ENCODE results near the gene FRYL.

The FRYL gene

GRCh38 chr4:48664938-48665337 is 115.1 kb downstream of the FRYL start:
- H3K4me3 ChIP-seq (ENCODE audit: low read depth, low read length) = no peak overlapping the region
- H3K36me3 ChIP-seq (ENCODE audit: control insufficient read depth, insufficient read depth, low read length) = no peaks in the 10 kb centered on the region
- no peaks in the 10 kb centered on the region for H3K9me3 ChIP-seq (ENCODE audit: control insufficient read depth, insufficient read depth, low read length)
- no peak overlapping the region for H3K9ac ChIP-seq (ENCODE audit: low read depth, low read length)
- no peaks in the 10 kb centered on the region for H3K27me3 ChIP-seq (ENCODE audit: control insufficient read depth, insufficient read depth, low read length)
- no peaks in the 10 kb centered on the region for H3K4me1 ChIP-seq (ENCODE audit: control insufficient read depth, insufficient read depth, low read length)

GRCh38 chr4:48661391-48661790 is 118.7 kb downstream of the FRYL start:
- H3K27me3 ChIP-seq (ENCODE audit: control insufficient read depth, insufficient read depth, low read length) = no peaks in the 10 kb centered on the region
- no peak overlapping the region for H3K4me3 ChIP-seq (ENCODE audit: low read depth, low read length)
- no peaks in the 10 kb centered on the region for H3K36me3 ChIP-seq (ENCODE audit: control insufficient read depth, insufficient read depth, low read length)
- no peaks in the 10 kb centered on the region for H3K9me3 ChIP-seq (ENCODE audit: control insufficient read depth, insufficient read depth, low read length)
- H3K4me1 ChIP-seq (ENCODE audit: control insufficient read depth, insufficient read depth, low read length) = no peaks in the 10 kb centered on the region
- H3K9ac ChIP-seq (ENCODE audit: low read depth, low read length) = no peak overlapping the region

GRCh38 chr4:48660347-48660746 is 119.7 kb downstream of the FRYL start:
- Histone ChIP-seq H3K36me3 (ENCODE audit: control insufficient read depth, insufficient read depth, low read length) (no peaks in the 10 kb centered on the region), H3K4me1 (ENCODE audit: control insufficient read depth, insufficient read depth, low read length) (no peaks in the 10 kb centered on the region), H3K9ac (ENCODE audit: low read depth, low read length) (no peak overlapping the region), H3K4me3 (ENCODE audit: low read depth, low read length) (no peak overlapping the region), H3K27me3 (ENCODE audit: control insufficient read depth, insufficient read depth, low read length) (no peaks in the 10 kb centered on the region), H3K9me3 (ENCODE audit: control insufficient read depth, insufficient read depth, low read length) (no peaks in the 10 kb centered on the region)

- Histone ChIP-seq H3K9ac (ENCODE audit: low read depth, low read length) (no peak overlapping the region), H3K27me3 (ENCODE audit: control insufficient read depth, insufficient read depth, low read length) (no peaks in the 10 kb centered on the region), H3K4me1 (ENCODE audit: control insufficient read depth, insufficient read depth, low read length) (peaks cover 2% of the 10 kb centered on the region), H3K36me3 (ENCODE audit: control insufficient read depth, insufficient read depth, low read length) (no peaks in the 10 kb centered on the region), H3K9me3 (ENCODE audit: control insufficient read depth, insufficient read depth, low read length) (no peaks in the 10 kb centered on the region), H3K4me3 (ENCODE audit: low read depth, low read length) (no peak overlapping the region)
Measured at GRCh38 chr4:48654015-48654664, 125.9 kb downstream of the FRYL start.

GRCh38 chr4:48653217-48654014 is 126.7 kb downstream of the FRYL start:
- Histone ChIP-seq H3K27me3 (ENCODE audit: control insufficient read depth, insufficient read depth, low read length) (no peaks in the 10 kb centered on the region), H3K4me1 (ENCODE audit: control insufficient read depth, insufficient read depth, low read length) (peaks cover 2% of the 10 kb centered on the region), H3K9me3 (ENCODE audit: control insufficient read depth, insufficient read depth, low read length) (no peaks in the 10 kb centered on the region), H3K4me3 (ENCODE audit: low read depth, low read length) (no peak overlapping the region), H3K36me3 (ENCODE audit: control insufficient read depth, insufficient read depth, low read length) (no peaks in the 10 kb centered on the region), H3K9ac (ENCODE audit: low read depth, low read length) (no peak overlapping the region)

GRCh38 chr4:48651914-48652313 is 128.2 kb downstream of the FRYL start:
- Histone ChIP-seq H3K4me1 (ENCODE audit: control insufficient read depth, insufficient read depth, low read length) (peaks cover 2% of the 10 kb centered on the region), H3K9me3 (ENCODE audit: control insufficient read depth, insufficient read depth, low read length) (no peaks in the 10 kb centered on the region), H3K9ac (ENCODE audit: low read depth, low read length) (no peak overlapping the region), H3K4me3 (ENCODE audit: low read depth, low read length) (no peak overlapping the region), H3K36me3 (ENCODE audit: control insufficient read depth, insufficient read depth, low read length) (no peaks in the 10 kb centered on the region), H3K27me3 (ENCODE audit: control insufficient read depth, insufficient read depth, low read length) (no peaks in the 10 kb centered on the region)

GRCh38 chr4:48649505-48649904 is 130.6 kb downstream of the FRYL start:
- H3K36me3 ChIP-seq (ENCODE audit: control insufficient read depth, insufficient read depth, low read length) = no peaks in the 10 kb centered on the region
- no peaks in the 10 kb centered on the region for H3K9me3 ChIP-seq (ENCODE audit: control insufficient read depth, insufficient read depth, low read length)
- H3K9ac ChIP-seq (ENCODE audit: low read depth, low read length) = no peak overlapping the region
- no peak overlapping the region for H3K4me3 ChIP-seq (ENCODE audit: low read depth, low read length)
- no peaks in the 10 kb centered on the region for H3K27me3 ChIP-seq (ENCODE audit: control insufficient read depth, insufficient read depth, low read length)
- peaks cover 2% of the 10 kb centered on the region for H3K4me1 ChIP-seq (ENCODE audit: control insufficient read depth, insufficient read depth, low read length)

- Histone ChIP-seq H3K9me3 (ENCODE audit: control insufficient read depth, insufficient read depth, low read length) (no peaks in the 10 kb centered on the region), H3K9ac (ENCODE audit: low read depth, low read length) (no peak overlapping the region), H3K4me1 (ENCODE audit: control insufficient read depth, insufficient read depth, low read length) (peaks cover 4% of the 10 kb centered on the region), H3K36me3 (ENCODE audit: control insufficient read depth, insufficient read depth, low read length) (no peaks in the 10 kb centered on the region), H3K4me3 (ENCODE audit: low read depth, low read length) (no peak overlapping the region), H3K27me3 (ENCODE audit: control insufficient read depth, insufficient read depth, low read length) (no peaks in the 10 kb centered on the region)
Measured at GRCh38 chr4:48645225-48645794, 134.8 kb downstream of the FRYL start.

GRCh38 chr4:48642421-48643374 is 137.4 kb downstream of the FRYL start:
- Histone ChIP-seq H3K4me3 (ENCODE audit: low read depth, low read length) (no peak overlapping the region), H3K36me3 (ENCODE audit: control insufficient read depth, insufficient read depth, low read length) (no peaks in the 10 kb centered on the region), H3K9me3 (ENCODE audit: control insufficient read depth, insufficient read depth, low read length) (no peaks in the 10 kb centered on the region), H3K27me3 (ENCODE audit: control insufficient read depth, insufficient read depth, low read length) (no peaks in the 10 kb centered on the region), H3K9ac (ENCODE audit: low read depth, low read length) (no peak overlapping the region), H3K4me1 (ENCODE audit: control insufficient read depth, insufficient read depth, low read length) (peaks cover 4% of the 10 kb centered on the region)

- no peaks in the 10 kb centered on the region for H3K27me3 ChIP-seq (ENCODE audit: control insufficient read depth, insufficient read depth, low read length)
- peaks cover 4% of the 10 kb centered on the region for H3K4me1 ChIP-seq (ENCODE audit: control insufficient read depth, insufficient read depth, low read length)
- H3K9ac ChIP-seq (ENCODE audit: low read depth, low read length) = no peak overlapping the region
- no peaks in the 10 kb centered on the region for H3K36me3 ChIP-seq (ENCODE audit: control insufficient read depth, insufficient read depth, low read length)
- no peaks in the 10 kb centered on the region for H3K9me3 ChIP-seq (ENCODE audit: control insufficient read depth, insufficient read depth, low read length)
- no peak overlapping the region for H3K4me3 ChIP-seq (ENCODE audit: low read depth, low read length)
Measured at GRCh38 chr4:48641401-48641800, 138.7 kb downstream of the FRYL start.

GRCh38 chr4:48640699-48641098 is 139.4 kb downstream of the FRYL start:
- H3K27me3 ChIP-seq (ENCODE audit: control insufficient read depth, insufficient read depth, low read length) = no peaks in the 10 kb centered on the region
- H3K9me3 ChIP-seq (ENCODE audit: control insufficient read depth, insufficient read depth, low read length) = no peaks in the 10 kb centered on the region
- H3K4me3 ChIP-seq (ENCODE audit: low read depth, low read length) = no peak overlapping the region
- H3K36me3 ChIP-seq (ENCODE audit: control insufficient read depth, insufficient read depth, low read length) = no peaks in the 10 kb centered on the region
- peaks cover 4% of the 10 kb centered on the region for H3K4me1 ChIP-seq (ENCODE audit: control insufficient read depth, insufficient read depth, low read length)
- H3K9ac ChIP-seq (ENCODE audit: low read depth, low read length) = no peak overlapping the region

Measured in iPS-15b (cell line).